GM06990 (cell line): ENCODE results near the gene NR1D1.

Experiments used
- DNase-seq: peaks from one replicate; pipeline ENCODE4 v3.0.0-alpha.2; 2011; ENCODE audit not compliant: insufficient read length; ENCODE audit errors: extremely low read depth
- H3K27me3 ChIP-seq: replicated peaks from 2 replicates; pipeline ENCODE4 v1.6.0; 2011; ENCODE audit warnings: low read length; ENCODE audit not compliant: control insufficient read depth, insufficient read depth
- H3K36me3 ChIP-seq: 2 replicates; pipeline ENCODE4 v1.5.1; 2011; ENCODE audit warnings: low read length; ENCODE audit not compliant: control insufficient read depth, insufficient read depth
- H3K4me3 ChIP-seq: replicated peaks from 2 replicates; pipeline ENCODE4 v1.5.1; 2011; ENCODE audit warnings: low read depth, mild to moderate bottlenecking, control low read depth, low read length
- CTCF ChIP-seq: IDR thresholded peaks from 2 replicates; pipeline ENCODE4 v1.5.1; 2011; ENCODE audit warnings: low read length, control low read depth, mild to moderate bottlenecking, inconsistent platforms; ENCODE audit not compliant: insufficient read depth, poor library complexity, severe bottlenecking

NR1D1 gene

GRCh38 chr17:40072735-40073346 lies 27.5 kb downstream of the NR1D1 start:
- Histone ChIP-seq H3K27me3 (no peaks in the 10 kb centered on the region), H3K4me3 (no peak overlapping the region), H3K36me3 (no peaks in the 10 kb centered on the region)
- DNase-seq: no peak
- no peak for TF ChIP-seq CTCF

GRCh38 chr17:40072040-40072734 lies 28.2 kb downstream of the NR1D1 start:
- Histone ChIP-seq H3K27me3 (no peaks in the 10 kb centered on the region), H3K4me3 (no peak overlapping the region), H3K36me3 (no peaks in the 10 kb centered on the region)
- TF ChIP-seq CTCF: no peak
- no peak for DNase-seq

- no peaks in the 10 kb centered on the region for H3K36me3 ChIP-seq
- H3K27me3 ChIP-seq: no peaks in the 10 kb centered on the region
- no peak overlapping the region for H3K4me3 ChIP-seq
- TF ChIP-seq CTCF: no peak
- no peak for DNase-seq
Observed at GRCh38 chr17:40071313-40072039, 28.9 kb downstream of the NR1D1 start.

- no peak for TF ChIP-seq CTCF
- Histone ChIP-seq H3K4me3 (no peak overlapping the region), H3K27me3 (no peaks in the 10 kb centered on the region), H3K36me3 (no peaks in the 10 kb centered on the region)
- no peak for DNase-seq
Observed at GRCh38 chr17:40070709-40071312, 29.6 kb downstream of the NR1D1 start.

- H3K4me3 ChIP-seq: no peak overlapping the region
- no peak for DNase-seq
- TF ChIP-seq CTCF: peak; percentile 51
Observed at GRCh38 chr17:40069751-40070708, 30.4 kb downstream of the NR1D1 start.

More at GRCh38 chr17:40069751-40070708, 30.4 kb downstream of the NR1D1 start:
- no peaks in the 10 kb centered on the region for H3K36me3 ChIP-seq
- H3K27me3 ChIP-seq: no peaks in the 10 kb centered on the region
